GM23338 (cell line): ENCODE results near the gene RGPD8. TPM values are rescaled to one million over a fixed set of nuclear protein-coding genes. Genes with fewer than 3 reads are reported as not detected.
"Not testable (repeated sequence)": the region's sequence is repeated elsewhere in the genome, so short reads cannot be mapped to it uniquely, and the experiment has no call there.

ENCODE experiments used
- ATAC-seq: fragments of 200-7000 bp; cut with Tn5 transposase; 3 replicates; pipeline ENCODE4 v1.9.1; 2020
- DNase-seq: peaks from one replicate; pipeline ENCODE4 v3.0.0-alpha.2; 2015; ENCODE audit warnings: low spot score
- H2AFZ ChIP-seq: fragments of 200-600 bp; sonication (generic); 2 replicates; pipeline ENCODE4 v1.8.0; 2016; ENCODE audit warnings: antibody characterized with exemption, mild to moderate bottlenecking, moderate library complexity
- H3F3A ChIP-seq: fragments of 200-600 bp; sonication (generic); replicated peaks from 2 replicates; pipeline ENCODE4 v1.8.0; 2017; ENCODE audit warnings: antibody characterized with exemption, mixed run types, low read depth
- H3K27ac ChIP-seq: fragments of 200-600 bp; sonication (generic); 2 replicates; pipeline ENCODE4 v1.6.1; 2016; ENCODE audit warnings: low read depth
- H3K27me3 ChIP-seq: fragments of 200-600 bp; sonication (generic); 2 replicates; pipeline ENCODE4 v1.8.0; 2016; ENCODE audit warnings: mild to moderate bottlenecking, mixed run types, moderate library complexity; ENCODE audit not compliant: insufficient read depth
- H3K36me3 ChIP-seq: fragments of 200-600 bp; sonication (generic); 2 replicates; pipeline ENCODE4 v1.8.0; 2016; ENCODE audit warnings: mild to moderate bottlenecking; ENCODE audit not compliant: insufficient read depth
- H3K4me1 ChIP-seq: fragments of 200-600 bp; sonication (generic); 2 replicates; pipeline ENCODE4 v1.8.0; 2016; ENCODE audit warnings: mild to moderate bottlenecking, moderate library complexity; ENCODE audit not compliant: insufficient read depth
- H3K4me2 ChIP-seq: fragments of 200-600 bp; sonication (generic); 2 replicates; pipeline ENCODE4 v1.7.1; 2017; ENCODE audit warnings: mixed run types
- H3K4me3 ChIP-seq: fragments of 200-600 bp; sonication (generic); 2 replicates; pipeline ENCODE4 v1.6.1; 2016; ENCODE audit warnings: mixed run types
- H3K79me2 ChIP-seq: fragments of 200-600 bp; sonication (generic); replicated peaks from 2 replicates; pipeline ENCODE4 v1.8.0; 2017; ENCODE audit warnings: mild to moderate bottlenecking; ENCODE audit not compliant: insufficient read depth
- H3K9me2 ChIP-seq: fragments of 200-600 bp; sonication (generic); 2 replicates; pipeline ENCODE4 v1.8.0; 2017; ENCODE audit not compliant: insufficient read depth
- H4K20me1 ChIP-seq: fragments of 200-600 bp; sonication (generic); replicated peaks from 2 replicates; pipeline ENCODE4 v1.8.0; 2017; ENCODE audit warnings: mild to moderate bottlenecking; ENCODE audit not compliant: insufficient read depth
- H3K27ac Mint-ChIP-seq: 2 replicates; pipeline ENCODE4 v1.8.0; 2020; ENCODE audit warnings: inconsistent platforms, mild to moderate bottlenecking, moderate library complexity, mixed read lengths
- H3K27me3 Mint-ChIP-seq: 3 replicates; pipeline ENCODE4 v1.8.0; 2022; ENCODE audit warnings: low read depth, mild to moderate bottlenecking, moderate library complexity, mixed read lengths, inconsistent platforms; ENCODE audit not compliant: insufficient read depth, poor library complexity
- H3K36me3 Mint-ChIP-seq: 3 replicates; pipeline ENCODE4 v1.8.0; 2021; ENCODE audit warnings: low read depth, mild to moderate bottlenecking, inconsistent platforms, moderate library complexity, mixed read lengths
- H3K4me1 Mint-ChIP-seq: 3 replicates; pipeline ENCODE4 v1.8.0; 2020; ENCODE audit warnings: mild to moderate bottlenecking, inconsistent platforms, mixed read lengths
- H3K4me3 Mint-ChIP-seq: 3 replicates; pipeline ENCODE4 v1.8.0; 2021; ENCODE audit warnings: moderate library complexity, mild to moderate bottlenecking, inconsistent platforms, mixed read lengths
- H3K9me3 Mint-ChIP-seq: 3 replicates; pipeline ENCODE4 v1.8.0; 2020; ENCODE audit warnings: moderate library complexity, mild to moderate bottlenecking, inconsistent platforms, mixed read lengths
- polyA plus RNA-seq: library from polyadenylated mRNA; unstranded; fragments of >200 nt; fragmentation: Nextera tagmentation; extraction: Ambion mirVana; gene quantifications from 2 replicates; pipeline ENCODE4 v1.2.1, GENCODE V29; 2016
- total RNA-seq: library from RNA; depleted of rRNA; stranded (reverse); fragments of >200 nt; shearing (Covaris generic); gene quantifications from 2 replicates; pipeline ENCODE4 v1.2.3, GENCODE V29; 2014
- TF ChIP-seq, protein P1 (sequence below), 2 experiments: fragments of 200-600 bp in 1 of 2; sonication (generic) in 1 of 2; conservative IDR thresholded peaks; 2 replicates each; pipeline versions ENCODE4 v1.5.1 to v1.6.1; 2016 to 2017; ENCODE audit warnings: antibody characterized with exemption in 2 of 2, low read depth in 2 of 2, mild to moderate bottlenecking in 2 of 2, moderate library complexity in 1 of 2

The RGPD8 gene
- total and polyA plus RNA-seq, 2 experiments from 2014 or later: 1.1 to 8.6 TPM

DNA sequence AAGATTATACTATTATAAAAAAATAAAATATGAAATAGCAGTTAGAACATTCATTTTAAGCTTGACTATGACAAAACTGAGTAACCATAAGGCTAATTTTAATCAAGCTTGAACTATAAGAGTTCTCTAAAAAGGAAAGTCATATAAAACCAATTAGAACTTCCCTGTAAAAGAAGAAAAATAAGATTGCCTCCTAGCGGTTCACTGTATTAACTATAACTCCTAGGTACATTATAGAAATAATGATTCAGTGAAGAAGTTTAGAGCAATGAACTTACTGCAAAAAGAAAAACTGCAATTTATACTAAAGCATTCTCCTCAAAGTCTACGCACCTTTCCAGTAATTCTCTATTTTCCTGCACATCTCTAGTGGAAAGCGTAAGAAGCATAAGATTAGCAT lies 16.6 kb downstream of the RGPD8 start:
- not testable (repeated sequence) for H3K4me3 Mint-ChIP-seq, H3K36me3 Mint-ChIP-seq, H3K4me3 ChIP-seq, H4K20me1 ChIP-seq, H3K27ac Mint-ChIP-seq, H3K9me3 Mint-ChIP-seq, H3K9me2 ChIP-seq, H3K4me2 ChIP-seq, H3K36me3 ChIP-seq, H3K79me2 ChIP-seq, H3K4me1 Mint-ChIP-seq, ATAC-seq, H3K27me3 ChIP-seq, H3K27ac ChIP-seq, H3F3A ChIP-seq, H3K4me1 ChIP-seq, H2AFZ ChIP-seq, H3K27me3 Mint-ChIP-seq
- DNase-seq: peak; percentile 9
- TF ChIP-seq, protein P1, sequence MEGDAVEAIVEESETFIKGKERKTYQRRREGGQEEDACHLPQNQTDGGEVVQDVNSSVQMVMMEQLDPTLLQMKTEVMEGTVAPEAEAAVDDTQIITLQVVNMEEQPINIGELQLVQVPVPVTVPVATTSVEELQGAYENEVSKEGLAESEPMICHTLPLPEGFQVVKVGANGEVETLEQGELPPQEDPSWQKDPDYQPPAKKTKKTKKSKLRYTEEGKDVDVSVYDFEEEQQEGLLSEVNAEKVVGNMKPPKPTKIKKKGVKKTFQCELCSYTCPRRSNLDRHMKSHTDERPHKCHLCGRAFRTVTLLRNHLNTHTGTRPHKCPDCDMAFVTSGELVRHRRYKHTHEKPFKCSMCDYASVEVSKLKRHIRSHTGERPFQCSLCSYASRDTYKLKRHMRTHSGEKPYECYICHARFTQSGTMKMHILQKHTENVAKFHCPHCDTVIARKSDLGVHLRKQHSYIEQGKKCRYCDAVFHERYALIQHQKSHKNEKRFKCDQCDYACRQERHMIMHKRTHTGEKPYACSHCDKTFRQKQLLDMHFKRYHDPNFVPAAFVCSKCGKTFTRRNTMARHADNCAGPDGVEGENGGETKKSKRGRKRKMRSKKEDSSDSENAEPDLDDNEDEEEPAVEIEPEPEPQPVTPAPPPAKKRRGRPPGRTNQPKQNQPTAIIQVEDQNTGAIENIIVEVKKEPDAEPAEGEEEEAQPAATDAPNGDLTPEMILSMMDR (conservative IDR thresholded peaks at IDR 0.05; ENCODE audit: low read depth in 2 of 2): peak in 1 of 2 experiments; percentile 26; a peak in 1 of 4 replicates

DNA sequence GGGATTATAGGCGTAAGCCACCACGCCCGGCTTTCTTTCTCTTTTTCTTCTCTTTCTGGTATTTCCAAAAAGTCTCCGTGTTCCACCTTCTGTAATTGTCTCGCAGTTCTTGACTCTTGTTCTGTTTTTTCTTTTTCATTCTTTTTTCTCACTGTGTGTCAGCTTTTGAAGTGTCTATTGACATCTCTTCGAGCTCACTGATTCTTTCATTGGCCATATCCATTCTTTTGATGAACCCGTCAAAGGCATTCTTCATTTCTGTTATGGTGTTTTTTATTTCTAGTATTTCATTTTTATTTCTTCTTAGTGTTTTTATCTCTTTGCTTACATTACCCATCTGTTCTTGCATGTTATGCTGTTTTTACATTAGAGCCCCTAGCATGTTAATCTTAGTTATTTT lies 73.4 kb downstream of the RGPD8 start:
- H3K4me1 Mint-ChIP-seq, H3K27ac ChIP-seq, ATAC-seq, H3K36me3 Mint-ChIP-seq, H3K79me2 ChIP-seq, H3K4me1 ChIP-seq, H3K27ac Mint-ChIP-seq, H3K27me3 Mint-ChIP-seq, H4K20me1 ChIP-seq, H3K36me3 ChIP-seq, H3K27me3 ChIP-seq, H3K4me3 ChIP-seq, H3K4me3 Mint-ChIP-seq, H3K4me2 ChIP-seq, H2AFZ ChIP-seq, DNase-seq, H3K9me2 ChIP-seq, H3F3A ChIP-seq: not testable (repeated sequence)
- peaks cover 15% of the 10 kb centered on the region; the same call in 2 of the 3 replicates for H3K9me3 Mint-ChIP-seq

DNA sequence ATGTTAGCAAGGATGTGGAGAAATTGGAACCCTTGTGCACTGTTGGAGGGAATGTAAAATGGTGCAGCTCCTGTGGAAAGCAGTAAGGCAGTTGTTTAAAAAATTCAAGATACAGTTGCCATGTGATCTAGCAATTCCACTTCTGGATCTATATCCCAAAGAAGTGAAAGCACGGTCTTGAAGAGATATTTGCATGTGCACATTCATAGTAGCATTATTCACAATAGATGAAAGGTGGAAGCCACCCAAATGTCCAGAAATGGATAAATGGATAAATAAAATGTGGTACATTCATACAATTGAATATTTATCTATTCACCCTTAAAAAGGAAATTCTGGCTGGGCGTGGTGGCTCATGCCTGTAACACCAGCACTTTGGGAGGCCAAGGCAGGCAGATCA lies 79.1 kb downstream of the RGPD8 start:
- not testable (repeated sequence) for H4K20me1 ChIP-seq, H3K36me3 Mint-ChIP-seq, H3K4me2 ChIP-seq, H3K4me3 ChIP-seq, H3K9me2 ChIP-seq, H3F3A ChIP-seq, H3K27me3 Mint-ChIP-seq, ATAC-seq, H3K4me3 Mint-ChIP-seq, H3K4me1 Mint-ChIP-seq, H3K27ac Mint-ChIP-seq, H3K27ac ChIP-seq, H3K79me2 ChIP-seq, DNase-seq, H3K27me3 ChIP-seq, H3K36me3 ChIP-seq, H2AFZ ChIP-seq, H3K4me1 ChIP-seq
- peaks cover 12% of the 10 kb centered on the region; the same call in 2 of the 3 replicates for H3K9me3 Mint-ChIP-seq

DNA sequence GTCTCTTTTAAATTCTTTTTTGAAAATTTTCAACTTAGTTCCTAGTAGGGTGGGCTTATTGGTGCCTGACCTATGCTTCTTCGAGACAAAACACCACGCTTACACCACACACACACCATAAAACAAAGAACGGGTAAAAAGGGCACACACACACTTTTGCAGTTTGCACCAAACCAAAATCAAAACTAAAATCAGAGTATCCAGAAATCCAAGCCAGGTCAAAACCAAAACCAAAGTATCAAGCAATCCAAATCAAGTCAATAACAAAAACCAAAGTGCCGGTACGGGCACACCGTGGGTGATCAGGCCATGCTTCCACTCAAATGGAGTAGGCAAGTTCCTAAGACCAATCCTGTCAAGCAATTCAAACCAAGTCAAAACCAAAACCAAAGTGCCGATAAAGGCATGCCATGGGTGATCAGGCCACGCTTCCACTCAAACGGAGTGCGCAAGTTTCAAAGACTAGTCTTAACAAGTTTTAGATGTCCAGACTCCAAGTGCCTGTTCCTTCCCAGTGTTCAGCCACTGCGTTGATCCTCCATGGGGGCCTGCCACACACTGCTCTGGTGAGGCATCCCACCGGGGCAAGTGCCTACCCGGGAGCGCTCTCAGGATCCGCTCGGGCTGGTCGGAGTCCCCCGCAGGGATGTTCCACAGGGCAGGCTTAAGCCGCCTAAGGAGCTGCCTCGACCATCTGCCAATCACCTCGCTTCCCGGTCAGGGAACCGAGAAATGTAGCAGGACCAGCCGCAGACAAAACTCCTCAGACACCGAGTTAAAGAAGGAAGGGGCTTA lies 80.4 kb downstream of the RGPD8 start:
- DNase-seq, H4K20me1 ChIP-seq, H3F3A ChIP-seq, H3K4me3 Mint-ChIP-seq, H3K27ac Mint-ChIP-seq, ATAC-seq, H3K9me3 Mint-ChIP-seq, H3K27me3 Mint-ChIP-seq, H3K79me2 ChIP-seq, H3K4me1 Mint-ChIP-seq, H3K9me2 ChIP-seq, H3K36me3 ChIP-seq, H3K27me3 ChIP-seq, H3K27ac ChIP-seq, H3K4me2 ChIP-seq, H3K4me3 ChIP-seq, H3K4me1 ChIP-seq, H3K36me3 Mint-ChIP-seq: not testable (repeated sequence)
- H2AFZ ChIP-seq: peak overlapping the region; percentile 81

DNA sequence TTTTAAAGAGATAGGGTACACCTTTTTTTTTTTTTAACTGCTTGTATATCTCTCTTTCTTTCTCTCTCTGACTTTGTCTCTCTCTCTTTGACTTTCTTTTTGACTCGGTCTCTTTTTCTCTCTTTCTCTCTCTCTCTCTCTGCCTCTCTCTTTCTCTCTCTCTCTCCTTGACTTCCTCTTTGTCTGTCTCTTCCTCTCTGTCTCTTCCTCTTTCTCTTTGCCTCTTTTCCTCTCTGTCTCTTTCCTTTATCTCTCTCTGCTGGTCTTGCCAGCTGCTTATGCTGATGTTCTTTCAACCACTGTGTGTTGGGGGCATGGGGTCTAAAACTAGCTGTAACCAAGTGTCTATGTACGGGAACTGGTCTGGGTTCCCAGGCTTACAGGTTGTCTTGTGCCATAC lies 81.2 kb downstream of the RGPD8 start:
- not testable (repeated sequence) for ATAC-seq, H3K27me3 ChIP-seq, H3K27me3 Mint-ChIP-seq, H3K9me3 Mint-ChIP-seq, H3K36me3 Mint-ChIP-seq, H3K9me2 ChIP-seq, H3K4me1 ChIP-seq, H3K4me3 ChIP-seq, H3K4me3 Mint-ChIP-seq, H3K79me2 ChIP-seq, H3K4me2 ChIP-seq, DNase-seq, H3F3A ChIP-seq, H3K27ac ChIP-seq, H3K36me3 ChIP-seq, H3K27ac Mint-ChIP-seq, H4K20me1 ChIP-seq, H3K4me1 Mint-ChIP-seq
- H2AFZ ChIP-seq: peak overlapping the region; percentile 81
